GM23338 (cell line): ENCODE data around the gene YJEFN3. TPM values are rescaled to one million over a fixed set of nuclear protein-coding genes. Genes with fewer than 3 reads are reported as not detected.
A peak's percentile ranks its signal among the peaks of the same experiment; 100 is the strongest.

Experiments
- ATAC-seq: fragments of 200-7000 bp; cut with Tn5 transposase; 3 replicates; pipeline ENCODE4 v1.9.1; 2020
- DNase-seq: peaks from one replicate; pipeline ENCODE4 v3.0.0-alpha.2; 2015; ENCODE audit warnings: low spot score
- H2AFZ ChIP-seq: fragments of 200-600 bp; sonication (generic); 2 replicates; pipeline ENCODE4 v1.8.0; 2016; ENCODE audit warnings: antibody characterized with exemption, mild to moderate bottlenecking, moderate library complexity
- H3F3A ChIP-seq: fragments of 200-600 bp; sonication (generic); replicated peaks from 2 replicates; pipeline ENCODE4 v1.8.0; 2017; ENCODE audit warnings: antibody characterized with exemption, mixed run types, low read depth
- H3K27ac ChIP-seq: fragments of 200-600 bp; sonication (generic); 2 replicates; pipeline ENCODE4 v1.6.1; 2016; ENCODE audit warnings: low read depth
- H3K27me3 ChIP-seq: fragments of 200-600 bp; sonication (generic); 2 replicates; pipeline ENCODE4 v1.8.0; 2016; ENCODE audit warnings: mild to moderate bottlenecking, mixed run types, moderate library complexity; ENCODE audit not compliant: insufficient read depth
- H3K36me3 ChIP-seq: fragments of 200-600 bp; sonication (generic); 2 replicates; pipeline ENCODE4 v1.8.0; 2016; ENCODE audit warnings: mild to moderate bottlenecking; ENCODE audit not compliant: insufficient read depth
- H3K4me1 ChIP-seq: fragments of 200-600 bp; sonication (generic); 2 replicates; pipeline ENCODE4 v1.8.0; 2016; ENCODE audit warnings: mild to moderate bottlenecking, moderate library complexity; ENCODE audit not compliant: insufficient read depth
- H3K4me2 ChIP-seq: fragments of 200-600 bp; sonication (generic); 2 replicates; pipeline ENCODE4 v1.7.1; 2017; ENCODE audit warnings: mixed run types
- H3K4me3 ChIP-seq: fragments of 200-600 bp; sonication (generic); 2 replicates; pipeline ENCODE4 v1.6.1; 2016; ENCODE audit warnings: mixed run types
- H3K79me2 ChIP-seq: fragments of 200-600 bp; sonication (generic); replicated peaks from 2 replicates; pipeline ENCODE4 v1.8.0; 2017; ENCODE audit warnings: mild to moderate bottlenecking; ENCODE audit not compliant: insufficient read depth
- H3K9me2 ChIP-seq: fragments of 200-600 bp; sonication (generic); 2 replicates; pipeline ENCODE4 v1.8.0; 2017; ENCODE audit not compliant: insufficient read depth
- H4K20me1 ChIP-seq: fragments of 200-600 bp; sonication (generic); replicated peaks from 2 replicates; pipeline ENCODE4 v1.8.0; 2017; ENCODE audit warnings: mild to moderate bottlenecking; ENCODE audit not compliant: insufficient read depth
- H3K27ac Mint-ChIP-seq: 2 replicates; pipeline ENCODE4 v1.8.0; 2020; ENCODE audit warnings: inconsistent platforms, mild to moderate bottlenecking, moderate library complexity, mixed read lengths
- H3K27me3 Mint-ChIP-seq: 3 replicates; pipeline ENCODE4 v1.8.0; 2022; ENCODE audit warnings: low read depth, mild to moderate bottlenecking, moderate library complexity, mixed read lengths, inconsistent platforms; ENCODE audit not compliant: insufficient read depth, poor library complexity
- H3K36me3 Mint-ChIP-seq: 3 replicates; pipeline ENCODE4 v1.8.0; 2021; ENCODE audit warnings: low read depth, mild to moderate bottlenecking, inconsistent platforms, moderate library complexity, mixed read lengths
- H3K4me1 Mint-ChIP-seq: 3 replicates; pipeline ENCODE4 v1.8.0; 2020; ENCODE audit warnings: mild to moderate bottlenecking, inconsistent platforms, mixed read lengths
- H3K4me3 Mint-ChIP-seq: 3 replicates; pipeline ENCODE4 v1.8.0; 2021; ENCODE audit warnings: moderate library complexity, mild to moderate bottlenecking, inconsistent platforms, mixed read lengths
- H3K9me3 Mint-ChIP-seq: 3 replicates; pipeline ENCODE4 v1.8.0; 2020; ENCODE audit warnings: moderate library complexity, mild to moderate bottlenecking, inconsistent platforms, mixed read lengths
- CREB1 ChIP-seq: fragments of 250-450 bp; sonication (Bioruptor Pico); IDR thresholded peaks from 2 replicates; pipeline ENCODE4 v1.5.0; 2020; ENCODE audit warnings: low read depth, mild to moderate bottlenecking, moderate library complexity
- EZH2 ChIP-seq: fragments of 200-600 bp; sonication (generic); IDR thresholded peaks from one replicate; pipeline ENCODE4 v1.8.0; 2017; ENCODE audit warnings: antibody characterized with exemption, mild to moderate bottlenecking, low read depth; ENCODE audit not compliant: unreplicated experiment
- EZH2phosphoT487 ChIP-seq: fragments of 200-600 bp; sonication (generic); IDR thresholded peaks from one replicate; pipeline ENCODE4 v1.8.1; 2018; ENCODE audit warnings: antibody characterized with exemption; ENCODE audit not compliant: unreplicated experiment
- NANOG ChIP-seq: IDR thresholded peaks from 2 replicates; pipeline ENCODE4 v1.6.1; 2016; ENCODE audit warnings: antibody characterized with exemption, borderline replicate concordance
- POLR2AphosphoS5 ChIP-seq: IDR thresholded peaks from 2 replicates; pipeline ENCODE4 v1.6.1; 2016; ENCODE audit warnings: antibody characterized with exemption, low read depth
- STAT1 ChIP-seq: IDR thresholded peaks from one replicate; pipeline ENCODE4 v1.6.1; 2016; ENCODE audit warnings: antibody characterized with exemption; ENCODE audit not compliant: unreplicated experiment
- ZNF114 ChIP-seq: fragments of 250-450 bp; sonication (Bioruptor Pico); IDR thresholded peaks from 2 replicates; pipeline ENCODE4 v1.5.0; 2020; ENCODE audit warnings: mild to moderate bottlenecking, moderate library complexity
- ZNF331 ChIP-seq: fragments of 250-450 bp; sonication (Bioruptor Pico); IDR thresholded peaks from 2 replicates; pipeline ENCODE4 v1.5.0; 2020; ENCODE audit warnings: low read depth, mild to moderate bottlenecking, moderate library complexity
- long read RNA-seq: library from polyadenylated mRNA; unstranded; transcript quantifications from one replicate; pipeline ENCODE4 v2.0.0, GENCODE V29; 2020; ENCODE audit not compliant: unreplicated experiment
- polyA plus RNA-seq: library from polyadenylated mRNA; unstranded; fragments of >200 nt; fragmentation: Nextera tagmentation; extraction: Ambion mirVana; gene quantifications from 2 replicates; pipeline ENCODE4 v1.2.1, GENCODE V29; 2016
- total RNA-seq: library from RNA; depleted of rRNA; stranded (reverse); fragments of >200 nt; shearing (Covaris generic); gene quantifications from 2 replicates; pipeline ENCODE4 v1.2.3, GENCODE V29; 2014; rRNA removed
- TF ChIP-seq, protein P1 (sequence below): IDR thresholded peaks from 2 replicates; pipeline ENCODE4 v1.6.1; 2016; ENCODE audit warnings: antibody characterized with exemption
- TF ChIP-seq, protein P2 (sequence below): IDR thresholded peaks from one replicate; pipeline ENCODE4 v1.6.1; 2018; ENCODE audit warnings: antibody characterized with exemption; ENCODE audit not compliant: unreplicated experiment
- TF ChIP-seq, protein P3 (sequence below), 2 experiments: fragments of 200-600 bp in 1 of 2; sonication (generic) in 1 of 2; conservative IDR thresholded peaks; 2 replicates each; pipeline versions ENCODE4 v1.5.1 to v1.6.1; 2016 to 2017; ENCODE audit warnings: antibody characterized with exemption in 2 of 2, low read depth in 2 of 2, mild to moderate bottlenecking in 2 of 2, moderate library complexity in 1 of 2

The YJEFN3 gene, protein sequence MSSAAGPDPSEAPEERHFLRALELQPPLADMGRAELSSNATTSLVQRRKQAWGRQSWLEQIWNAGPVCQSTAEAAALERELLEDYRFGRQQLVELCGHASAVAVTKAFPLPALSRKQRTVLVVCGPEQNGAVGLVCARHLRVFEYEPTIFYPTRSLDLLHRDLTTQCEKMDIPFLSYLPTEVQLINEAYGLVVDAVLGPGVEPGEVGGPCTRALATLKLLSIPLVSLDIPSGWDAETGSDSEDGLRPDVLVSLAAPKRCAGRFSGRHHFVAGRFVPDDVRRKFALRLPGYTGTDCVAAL
- total RNA-seq (0.85 and 3.5 TPM in 2 replicates), polyA plus RNA-seq (3.7 and 6.5 TPM in 2 replicates)
- long read RNA-seq, partial matches to known transcripts: 1 of 1 reads
- long read RNA-seq, other reads (novel, unspliced or antisense): 0 of 1 reads

DNA sequence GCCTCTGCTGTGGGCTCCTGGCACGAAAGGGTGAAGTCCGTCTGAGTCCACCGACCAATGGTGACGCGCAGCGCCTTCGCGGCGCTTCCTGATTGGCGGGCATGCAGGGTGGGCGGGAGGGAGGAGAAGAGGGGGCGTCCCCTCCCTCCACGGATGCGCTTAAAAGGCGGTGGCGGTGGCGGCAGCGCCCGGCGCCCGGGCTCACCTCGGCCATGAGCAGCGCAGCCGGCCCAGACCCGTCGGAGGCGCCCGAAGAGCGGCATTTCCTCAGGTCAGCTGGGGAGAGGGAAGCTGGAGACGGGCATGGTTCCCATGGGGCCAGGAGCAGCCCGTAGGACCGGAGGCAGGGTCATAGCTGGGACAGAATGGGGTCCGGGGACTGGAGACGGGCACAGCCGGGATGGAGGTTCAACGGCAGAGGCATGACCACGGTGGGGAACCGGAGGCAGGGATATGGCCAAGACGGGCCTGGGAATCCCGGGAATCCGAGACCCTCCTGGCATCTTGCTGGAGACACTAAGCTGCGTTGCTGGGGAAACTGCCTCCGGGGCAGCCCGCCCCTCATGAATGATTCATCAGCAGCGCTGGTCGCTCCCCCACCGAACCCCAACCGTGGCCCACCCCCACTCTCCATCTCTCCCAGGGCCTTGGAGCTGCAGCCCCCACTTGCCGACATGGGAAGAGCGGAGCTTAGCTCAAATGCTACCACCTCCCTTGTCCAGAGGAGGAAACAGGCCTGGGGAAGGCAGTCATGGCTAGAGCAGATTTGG, at the start of gene YJEFN3:
YJEFN3 (plus strand) TSS at position 191 of the 770 bp plus-strand sequence; CDS start at position 213, 22 bp downstream.
- Mint-ChIP-seq H3K4me3 (peak within 1 kb of the TSS; percentile 51), H3K36me3 (peaks cover 34% of the 10 kb centered on the region), H3K9me3 (no peaks in the 10 kb centered on the region), H3K4me1 (peaks cover 41% of the 10 kb centered on the region), H3K27me3 (peaks cover 10% of the 10 kb centered on the region), H3K27ac (peak within 1 kb of the TSS; percentile 48; the same call in 1 of the 2 replicates)
- DNase-seq (peak; percentile 86), ATAC-seq (peak; percentile 40)
- Histone ChIP-seq H3K4me2 (peak within 1 kb of the TSS; percentile 73), H3K79me2 (peaks cover 15% of the 10 kb centered on the region), H3K27ac (0 out of 2 replicates have a peak within 1 kb of the TSS, but pooled peaks have one; percentile 50), H3K4me1 (peaks cover 6% of the 10 kb centered on the region; the same call in 1 of the 2 replicates), H3K27me3 (no peaks in the 10 kb centered on the region), H3K36me3 (no peaks in the 10 kb centered on the region), H2AFZ (no peak within 1 kb of the TSS), H4K20me1 (peaks cover 14% of the 10 kb centered on the region), H3K4me3 (peak within 1 kb of the TSS; percentile 45; the same call in 1 of the 2 replicates), H3K9me2 (no peaks in the 10 kb centered on the region), H3F3A (peaks cover 31% of the 10 kb centered on the region)
- TF ChIP-seq POLR2AphosphoS5: peak; percentile 61
- TF ChIP-seq, protein P1, sequence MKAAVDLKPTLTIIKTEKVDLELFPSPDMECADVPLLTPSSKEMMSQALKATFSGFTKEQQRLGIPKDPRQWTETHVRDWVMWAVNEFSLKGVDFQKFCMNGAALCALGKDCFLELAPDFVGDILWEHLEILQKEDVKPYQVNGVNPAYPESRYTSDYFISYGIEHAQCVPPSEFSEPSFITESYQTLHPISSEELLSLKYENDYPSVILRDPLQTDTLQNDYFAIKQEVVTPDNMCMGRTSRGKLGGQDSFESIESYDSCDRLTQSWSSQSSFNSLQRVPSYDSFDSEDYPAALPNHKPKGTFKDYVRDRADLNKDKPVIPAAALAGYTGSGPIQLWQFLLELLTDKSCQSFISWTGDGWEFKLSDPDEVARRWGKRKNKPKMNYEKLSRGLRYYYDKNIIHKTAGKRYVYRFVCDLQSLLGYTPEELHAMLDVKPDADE: no peak

DNA sequence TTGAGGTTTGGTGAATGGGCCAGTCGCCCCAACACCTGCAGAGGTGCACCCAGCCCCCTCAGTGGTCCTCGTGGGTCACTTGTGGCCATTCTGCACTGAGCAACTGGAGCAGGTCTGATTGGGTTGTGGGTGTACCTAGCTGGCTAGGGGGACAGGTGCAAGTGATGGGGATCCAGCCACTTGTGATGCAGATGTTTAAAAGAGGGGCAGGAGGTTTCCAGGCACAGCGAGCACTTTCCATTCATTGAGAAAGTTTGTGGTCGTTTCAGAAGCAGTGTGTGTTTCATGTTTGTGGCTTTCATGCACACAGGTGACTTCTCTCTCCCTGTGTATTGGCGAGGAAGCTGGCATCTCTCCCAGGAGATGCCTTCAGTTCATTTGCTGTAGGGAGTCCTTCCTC, 48.0 kb upstream of the YJEFN3 start:
- Mint-ChIP-seq H3K27ac (no peak overlapping the region), H3K4me3 (no peak overlapping the region), H3K27me3 (peaks cover 9% of the 10 kb centered on the region), H3K36me3 (peaks cover 23% of the 10 kb centered on the region), H3K9me3 (no peaks in the 10 kb centered on the region), H3K4me1 (peaks cover 51% of the 10 kb centered on the region)
- peaks cover 64% of the 10 kb centered on the region for H4K20me1 ChIP-seq
- no peak for DNase-seq
- H3K9me2 ChIP-seq: no peaks in the 10 kb centered on the region
- no peak overlapping the region for H2AFZ ChIP-seq
- 0 out of 2 replicates have a peak, but pooled peaks cover 2% of the 10 kb centered on the region for H3F3A ChIP-seq
- peaks cover 96% of the 10 kb centered on the region for H3K79me2 ChIP-seq
- H3K27ac ChIP-seq: peak overlapping the region; percentile 69
- H3K4me1 ChIP-seq: peaks cover 20% of the 10 kb centered on the region
- H3K4me2 ChIP-seq: no peak overlapping the region
- H3K4me3 ChIP-seq: no peak overlapping the region
- no peaks in the 10 kb centered on the region for H3K27me3 ChIP-seq
- H3K36me3 ChIP-seq: peaks cover 3% of the 10 kb centered on the region; the same call in 1 of the 2 replicates
- no peak for ATAC-seq
- TF ChIP-seq EZH2phosphoT487: no peak
- no peak for TF ChIP-seq NANOG
- no peak for TF ChIP-seq EZH2
- TF ChIP-seq, protein P2, sequence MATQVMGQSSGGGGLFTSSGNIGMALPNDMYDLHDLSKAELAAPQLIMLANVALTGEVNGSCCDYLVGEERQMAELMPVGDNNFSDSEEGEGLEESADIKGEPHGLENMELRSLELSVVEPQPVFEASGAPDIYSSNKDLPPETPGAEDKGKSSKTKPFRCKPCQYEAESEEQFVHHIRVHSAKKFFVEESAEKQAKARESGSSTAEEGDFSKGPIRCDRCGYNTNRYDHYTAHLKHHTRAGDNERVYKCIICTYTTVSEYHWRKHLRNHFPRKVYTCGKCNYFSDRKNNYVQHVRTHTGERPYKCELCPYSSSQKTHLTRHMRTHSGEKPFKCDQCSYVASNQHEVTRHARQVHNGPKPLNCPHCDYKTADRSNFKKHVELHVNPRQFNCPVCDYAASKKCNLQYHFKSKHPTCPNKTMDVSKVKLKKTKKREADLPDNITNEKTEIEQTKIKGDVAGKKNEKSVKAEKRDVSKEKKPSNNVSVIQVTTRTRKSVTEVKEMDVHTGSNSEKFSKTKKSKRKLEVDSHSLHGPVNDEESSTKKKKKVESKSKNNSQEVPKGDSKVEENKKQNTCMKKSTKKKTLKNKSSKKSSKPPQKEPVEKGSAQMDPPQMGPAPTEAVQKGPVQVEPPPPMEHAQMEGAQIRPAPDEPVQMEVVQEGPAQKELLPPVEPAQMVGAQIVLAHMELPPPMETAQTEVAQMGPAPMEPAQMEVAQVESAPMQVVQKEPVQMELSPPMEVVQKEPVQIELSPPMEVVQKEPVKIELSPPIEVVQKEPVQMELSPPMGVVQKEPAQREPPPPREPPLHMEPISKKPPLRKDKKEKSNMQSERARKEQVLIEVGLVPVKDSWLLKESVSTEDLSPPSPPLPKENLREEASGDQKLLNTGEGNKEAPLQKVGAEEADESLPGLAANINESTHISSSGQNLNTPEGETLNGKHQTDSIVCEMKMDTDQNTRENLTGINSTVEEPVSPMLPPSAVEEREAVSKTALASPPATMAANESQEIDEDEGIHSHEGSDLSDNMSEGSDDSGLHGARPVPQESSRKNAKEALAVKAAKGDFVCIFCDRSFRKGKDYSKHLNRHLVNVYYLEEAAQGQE: no peak
- TF ChIP-seq, protein P1: no peak
- TF ChIP-seq STAT1: no peak
- no peak for TF ChIP-seq ZNF114 (CRISPR knock-in tag)
- no peak for TF ChIP-seq ZNF331 (CRISPR knock-in tag)
- no peak for TF ChIP-seq CREB1 (CRISPR knock-in tag)
- TF ChIP-seq, protein P3, sequence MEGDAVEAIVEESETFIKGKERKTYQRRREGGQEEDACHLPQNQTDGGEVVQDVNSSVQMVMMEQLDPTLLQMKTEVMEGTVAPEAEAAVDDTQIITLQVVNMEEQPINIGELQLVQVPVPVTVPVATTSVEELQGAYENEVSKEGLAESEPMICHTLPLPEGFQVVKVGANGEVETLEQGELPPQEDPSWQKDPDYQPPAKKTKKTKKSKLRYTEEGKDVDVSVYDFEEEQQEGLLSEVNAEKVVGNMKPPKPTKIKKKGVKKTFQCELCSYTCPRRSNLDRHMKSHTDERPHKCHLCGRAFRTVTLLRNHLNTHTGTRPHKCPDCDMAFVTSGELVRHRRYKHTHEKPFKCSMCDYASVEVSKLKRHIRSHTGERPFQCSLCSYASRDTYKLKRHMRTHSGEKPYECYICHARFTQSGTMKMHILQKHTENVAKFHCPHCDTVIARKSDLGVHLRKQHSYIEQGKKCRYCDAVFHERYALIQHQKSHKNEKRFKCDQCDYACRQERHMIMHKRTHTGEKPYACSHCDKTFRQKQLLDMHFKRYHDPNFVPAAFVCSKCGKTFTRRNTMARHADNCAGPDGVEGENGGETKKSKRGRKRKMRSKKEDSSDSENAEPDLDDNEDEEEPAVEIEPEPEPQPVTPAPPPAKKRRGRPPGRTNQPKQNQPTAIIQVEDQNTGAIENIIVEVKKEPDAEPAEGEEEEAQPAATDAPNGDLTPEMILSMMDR (conservative IDR thresholded peaks at IDR 0.05; ENCODE audit: low read depth in 2 of 2): no peak
